A673 (cell line): ENCODE results near the gene CRY1. TPM values are rescaled to one million over a fixed set of nuclear protein-coding genes. Genes with fewer than 3 reads are reported as not detected.

Source experiments
- BruUV-seq: library from RNA; stranded (reverse); fragments of 400-500 nt; replicated peaks from 2 replicates; lab custom pipeline; 2021; lab: Mats Ljungman, UMichigan
- CTCF ChIA-PET: fragments of 300-600 bp; sonication (Branson Sonifier 250); formaldehyde crosslinking; loops from one replicate; lab custom pipeline; 2022; ENCODE audit warnings: antibody characterized with exemption; lab: Charles Lee
- POLR2A ChIA-PET: fragments of 300-600 bp; sonication (Branson Sonifier 250); formaldehyde crosslinking; loops from one replicate; lab custom pipeline; 2022; ENCODE audit warnings: antibody characterized with exemption; ENCODE audit not compliant: low non-redundant PET; lab: Charles Lee
- DNase-seq: peaks from one replicate; pipeline ENCODE4 v3.0.0-alpha.2; 2015; ENCODE audit warnings: low spot score
- H3K27ac ChIP-seq: fragments of 200-600 bp; sonication (generic); 2 replicates; pipeline ENCODE4 v1.5.1; 2016; ENCODE audit warnings: mixed run types, low read depth, mild to moderate bottlenecking, mixed read lengths, antibody characterized with exemption, low read length; ENCODE audit not compliant: poor library complexity, severe bottlenecking
- H3K27me3 ChIP-seq: fragments of 200-600 bp; sonication (generic); replicated peaks from 2 replicates; pipeline ENCODE4 v1.6.1; 2017; ENCODE audit warnings: mixed run types, low read depth, mild to moderate bottlenecking, mixed read lengths, antibody characterized with exemption, low read length; ENCODE audit not compliant: insufficient read depth, poor library complexity
- H3K36me3 ChIP-seq: fragments of 200-600 bp; sonication (generic); 2 replicates; pipeline ENCODE4 v1.6.1; 2016; ENCODE audit warnings: mixed run types, mild to moderate bottlenecking, mixed read lengths, antibody characterized with exemption, low read length; ENCODE audit not compliant: insufficient read depth, poor library complexity, severe bottlenecking
- H3K4me1 ChIP-seq: fragments of 200-600 bp; sonication (generic); 2 replicates; pipeline ENCODE4 v1.6.1; 2017; ENCODE audit warnings: mixed run types, mild to moderate bottlenecking, mixed read lengths, antibody characterized with exemption, low read length; ENCODE audit not compliant: insufficient read depth, poor library complexity, severe bottlenecking
- H3K4me3 ChIP-seq: fragments of 200-600 bp; sonication (generic); 2 replicates; pipeline ENCODE4 v1.5.1; 2016; ENCODE audit warnings: low read depth, mixed run types, mild to moderate bottlenecking, mixed read lengths, low read length; ENCODE audit not compliant: poor library complexity, severe bottlenecking
- H3K9me3 ChIP-seq: fragments of 200-600 bp; sonication (generic); 2 replicates; pipeline ENCODE4 v1.6.1; 2016; ENCODE audit warnings: mixed run types, low read depth, mild to moderate bottlenecking, mixed read lengths, antibody characterized with exemption, low read length; ENCODE audit not compliant: poor library complexity, severe bottlenecking
- EZH2 ChIP-seq: fragments of 200-600 bp; sonication (generic); IDR thresholded peaks from 2 replicates; pipeline ENCODE4 v1.6.1; 2017; ENCODE audit warnings: borderline replicate concordance, low read depth, mild to moderate bottlenecking, mixed read lengths, antibody characterized with exemption, low read length; ENCODE audit not compliant: poor library complexity, severe bottlenecking
- intact Hi-C: fragments of 100-400 bp; cut with micrococcal nuclease; formaldehyde crosslinking; loops from one replicate; pipeline ENCODE4 v1.10.0; 2022; ENCODE audit not compliant: unreplicated experiment
- total RNA-seq: library from RNA; stranded (reverse); gene quantifications from 2 replicates; pipeline ENCODE4 v1.2.3, GENCODE V29; 2021
- TF ChIP-seq, protein P1 (sequence below): fragments of 300-800, 200-600 bp; sonication (generic); conservative IDR thresholded peaks from 2 replicates; pipeline ENCODE4 v1.5.1; 2017; ENCODE audit warnings: low read depth, mild to moderate bottlenecking, antibody characterized with exemption, low read length, moderate library complexity, mixed read lengths

The CRY1 gene
- total RNA-seq, 1 experiment from 2014 or later = 41.0 TPM

DNA sequence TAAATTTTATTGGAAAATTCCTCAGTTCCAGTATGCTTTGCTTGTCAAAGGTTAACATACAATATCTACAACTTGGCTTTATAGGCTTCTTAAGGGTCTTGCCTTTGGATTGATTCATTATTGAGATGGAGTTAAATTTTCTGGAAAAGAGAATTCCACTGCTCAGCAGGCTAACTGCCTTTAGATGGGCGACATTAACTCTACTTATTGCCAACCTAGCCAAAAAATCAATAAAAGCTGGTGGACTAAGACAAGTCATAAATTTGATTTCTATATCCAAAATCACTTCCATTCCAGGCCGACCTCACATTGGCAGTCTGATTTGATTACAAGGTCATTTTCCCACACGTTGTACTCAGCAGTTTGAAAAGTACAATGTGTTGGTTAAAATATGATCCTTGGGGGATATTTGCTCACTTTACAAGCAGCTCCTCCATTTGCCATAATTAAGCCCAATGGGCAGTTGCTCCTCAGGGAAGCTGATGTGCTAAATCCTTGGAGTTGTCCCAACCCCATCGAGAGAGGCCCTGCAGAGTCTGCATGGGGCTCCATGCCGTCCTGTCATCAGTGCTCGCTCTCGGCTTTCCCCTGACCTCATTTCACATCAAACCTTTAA, 36.1 kb upstream of the CRY1 start:
- BruUV-seq = no TSS peak
- H3K4me3 ChIP-seq = no peak overlapping the region
- POLR2A ChIA-PET = no interaction called here
- CTCF ChIA-PET = interaction anchor here (0.6 kb wide), 1 partner anchor 274 kb away, joined by 16 read pairs; no protein-coding TSS in a partner anchor
- DNase-seq = no peak
- H3K27ac ChIP-seq = no peak overlapping the region
- H3K36me3 ChIP-seq = no peaks in the 10 kb centered on the region
- H3K9me3 ChIP-seq = no peaks in the 10 kb centered on the region
- H3K27me3 ChIP-seq = no peaks in the 10 kb centered on the region
- no peak for TF ChIP-seq EZH2
- TF ChIP-seq, protein P1, sequence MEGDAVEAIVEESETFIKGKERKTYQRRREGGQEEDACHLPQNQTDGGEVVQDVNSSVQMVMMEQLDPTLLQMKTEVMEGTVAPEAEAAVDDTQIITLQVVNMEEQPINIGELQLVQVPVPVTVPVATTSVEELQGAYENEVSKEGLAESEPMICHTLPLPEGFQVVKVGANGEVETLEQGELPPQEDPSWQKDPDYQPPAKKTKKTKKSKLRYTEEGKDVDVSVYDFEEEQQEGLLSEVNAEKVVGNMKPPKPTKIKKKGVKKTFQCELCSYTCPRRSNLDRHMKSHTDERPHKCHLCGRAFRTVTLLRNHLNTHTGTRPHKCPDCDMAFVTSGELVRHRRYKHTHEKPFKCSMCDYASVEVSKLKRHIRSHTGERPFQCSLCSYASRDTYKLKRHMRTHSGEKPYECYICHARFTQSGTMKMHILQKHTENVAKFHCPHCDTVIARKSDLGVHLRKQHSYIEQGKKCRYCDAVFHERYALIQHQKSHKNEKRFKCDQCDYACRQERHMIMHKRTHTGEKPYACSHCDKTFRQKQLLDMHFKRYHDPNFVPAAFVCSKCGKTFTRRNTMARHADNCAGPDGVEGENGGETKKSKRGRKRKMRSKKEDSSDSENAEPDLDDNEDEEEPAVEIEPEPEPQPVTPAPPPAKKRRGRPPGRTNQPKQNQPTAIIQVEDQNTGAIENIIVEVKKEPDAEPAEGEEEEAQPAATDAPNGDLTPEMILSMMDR = no peak
- H3K4me1 ChIP-seq = no peaks in the 10 kb centered on the region
- intact Hi-C loops = no loop called here

DNA sequence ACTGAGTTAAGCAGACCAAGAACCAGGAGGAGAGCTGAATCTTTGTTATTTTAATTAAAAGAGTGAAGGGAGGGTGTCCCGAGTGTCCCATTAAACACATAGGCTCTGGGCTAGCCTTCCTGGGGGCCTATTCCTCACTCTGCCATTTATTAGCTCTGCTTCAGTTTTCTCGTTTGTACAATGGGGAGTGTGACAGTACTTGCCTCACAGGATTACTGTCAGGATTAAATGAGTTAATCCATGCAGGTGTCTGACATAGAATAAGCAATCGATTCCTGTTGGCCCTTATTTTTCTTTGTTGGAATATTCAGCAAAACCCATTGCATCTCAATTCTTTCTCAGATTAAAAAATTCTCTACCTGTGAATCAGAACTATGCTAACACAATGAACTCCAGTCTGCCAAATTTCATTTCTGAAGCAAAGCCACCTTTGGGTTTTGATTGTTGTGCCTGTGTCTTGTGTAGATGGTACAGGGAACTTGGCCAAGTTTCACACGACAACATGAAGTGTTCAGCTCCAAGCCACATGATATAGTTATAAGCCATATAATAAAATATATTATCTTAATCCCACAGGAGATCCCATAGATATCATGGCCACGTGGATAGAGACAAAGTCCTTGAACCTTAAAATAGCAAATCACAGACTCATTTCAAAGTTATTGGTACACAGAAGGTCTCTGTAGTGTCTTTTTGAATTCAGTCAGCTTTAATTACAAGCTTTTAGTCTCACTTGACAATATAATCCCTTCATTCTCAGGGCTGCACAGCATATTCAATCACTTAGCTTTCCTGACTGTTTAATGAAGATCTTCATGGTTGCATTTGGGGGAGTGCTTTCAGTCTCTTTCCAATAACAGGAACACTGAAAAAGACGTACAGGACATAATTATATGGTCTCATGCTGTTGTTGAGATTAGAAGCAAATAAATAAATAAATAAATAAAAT, 34.4 kb upstream of the CRY1 start:
- H3K36me3 ChIP-seq = no peaks in the 10 kb centered on the region
- no TSS peak for BruUV-seq
- TF ChIP-seq, protein P1 = no peak
- no peak for TF ChIP-seq EZH2
- no peaks in the 10 kb centered on the region for H3K27me3 ChIP-seq
- no peak overlapping the region for H3K4me3 ChIP-seq
- ChIA-PET POLR2A (no interaction called here), CTCF (no interaction called here)
- no peaks in the 10 kb centered on the region for H3K4me1 ChIP-seq
- H3K27ac ChIP-seq = no peak overlapping the region
- no peak for DNase-seq
- H3K9me3 ChIP-seq = no peaks in the 10 kb centered on the region
- intact Hi-C loops = no loop called here

DNA sequence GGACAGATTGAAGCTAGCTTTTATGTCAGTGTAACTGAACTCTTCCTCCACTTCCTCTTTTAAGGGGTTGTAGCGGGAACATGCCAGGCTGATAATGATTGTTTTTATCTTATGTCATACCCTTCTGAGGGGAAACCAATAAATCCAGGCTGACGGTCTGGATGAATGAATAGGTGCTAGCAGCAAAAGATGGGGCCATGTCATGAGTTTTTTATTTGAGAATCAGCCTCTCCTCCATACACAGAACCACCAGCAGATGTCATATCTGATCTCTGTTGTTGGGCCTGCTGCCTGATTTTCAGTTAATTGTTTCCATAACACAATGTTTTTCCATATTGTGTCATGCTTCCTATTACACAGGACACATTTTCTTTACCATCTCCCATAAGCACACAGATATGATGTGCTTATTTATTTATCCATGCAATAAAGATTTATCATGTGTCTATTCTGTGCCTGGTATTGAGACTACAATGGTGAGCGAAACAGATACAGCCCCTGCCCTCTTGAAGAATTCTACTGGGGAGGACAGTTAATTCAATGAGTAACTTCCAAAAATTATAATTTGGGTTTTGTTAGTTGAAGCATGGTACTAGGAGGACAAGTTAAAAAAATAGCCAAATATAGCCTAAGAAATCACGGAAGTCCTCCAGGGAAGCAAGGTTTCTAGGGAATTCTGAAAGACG, 33.6 kb upstream of the CRY1 start:
- no peaks in the 10 kb centered on the region for H3K4me1 ChIP-seq
- TF ChIP-seq, protein P1 = peak; percentile 47
- no peak for TF ChIP-seq EZH2
- H3K9me3 ChIP-seq = no peaks in the 10 kb centered on the region
- H3K27me3 ChIP-seq = no peaks in the 10 kb centered on the region
- H3K27ac ChIP-seq = no peak overlapping the region
- no peaks in the 10 kb centered on the region for H3K36me3 ChIP-seq
- CTCF ChIA-PET = interaction anchor here (0.6 to 1.0 kb wide), 2 partner anchors 25 to 495 kb away, joined by 3 read pairs; no protein-coding TSS in a partner anchor
- no TSS peak for BruUV-seq
- H3K4me3 ChIP-seq = no peak overlapping the region
- POLR2A ChIA-PET = no interaction called here
- intact Hi-C loops = no loop called here
- DNase-seq = peak; percentile 41
